Heart left ventricle (tissue), 16 donors: ENCODE data around the gene KRTAP3-1. TPM values are rescaled to one million over a fixed set of nuclear protein-coding genes. Genes with fewer than 3 reads are reported as not detected.
A peak's percentile ranks its signal among the peaks of the same experiment; 100 is the strongest.
"Not testable (repeated sequence)": the region's sequence is repeated elsewhere in the genome, so short reads cannot be mapped to it uniquely, and the experiment has no call there.

Source experiments
- ATAC-seq, 4 donors: fragments of 200-7000 bp; cut with Tn5 transposase; one replicate each; pipeline ENCODE4 v1.9.1; 2020 to 2022; ENCODE audit warnings: moderate library complexity in 4 of 4, mild to moderate bottlenecking in 3 of 4, moderate number of reproducible peaks in 1 of 4
- DNase-seq, 5 donors: peaks; one replicate each; pipeline ENCODE4 v3.0.0-alpha.2; 2020
- H3K27ac ChIP-seq, 12 donors: fragments of 200-600 bp; sonication (generic) in 4 of 12; one replicate each; pipeline versions ENCODE4 v1.5.0 to v1.8.0; 2016 to 2022; ENCODE audit warnings: mild to moderate bottlenecking in 2 of 12
- H3K27me3 ChIP-seq, 9 donors: fragments of 200-600 bp; sonication (generic) in 2 of 9; one replicate each; pipeline versions ENCODE4 v1.5.1 to v1.8.0; 2016 to 2022; ENCODE audit warnings: mild to moderate bottlenecking in 3 of 9
- H3K36me3 ChIP-seq, 9 donors: fragments of 200-600 bp; sonication (generic) in 2 of 9; one replicate each; pipeline versions ENCODE4 v1.5.0 to v1.8.0; 2018 to 2022; ENCODE audit warnings: mild to moderate bottlenecking in 2 of 9
- H3K4me1 ChIP-seq, 12 donors: fragments of 200-600 bp; sonication (generic) in 4 of 12; one replicate each; pipeline versions ENCODE4 v1.5.0 to v1.8.0; 2016 to 2022; ENCODE audit warnings: mild to moderate bottlenecking in 3 of 12
- H3K4me3 ChIP-seq, 12 donors: fragments of 200-600 bp; sonication (generic) in 4 of 12; one replicate each; pipeline versions ENCODE4 v1.5.0 to v1.8.0; 2017 to 2022; ENCODE audit warnings: mild to moderate bottlenecking in 9 of 12, moderate library complexity in 4 of 12
- H3K9me3 ChIP-seq, 12 donors: fragments of 200-600 bp; sonication (generic) in 4 of 12; one replicate each; pipeline versions ENCODE4 v1.5.0 to v1.8.0; 2016 to 2022; ENCODE audit warnings: mild to moderate bottlenecking in 1 of 12
- POLR2A ChIP-seq, 2 donors: fragments of 450-650 bp; IDR thresholded peaks; one replicate each; pipeline ENCODE4 v1.6.1; 2017; ENCODE audit warnings: antibody characterized with exemption in 2 of 2, mild to moderate bottlenecking in 2 of 2, moderate library complexity in 2 of 2
- WGBS, 4 donors: extraction: QIAGEN DNeasy Blood & Tissue Kit in 2 of 4; methylation state at CpG; one replicate each; pipeline versions ENCODE4 v1.1.5 to v1.1.7; 2013 to 2018; 5-methylcytosine and 5-hydroxymethylcytosine counted together
- intact Hi-C, 10 donors: fragments of 100-400 bp; cut with DNase I; formaldehyde crosslinking; loops; one replicate each; pipeline versions ENCODE4 v1.11.1 to v1.14.2; 2022
- polyA plus RNA-seq, 2 donors: library from polyadenylated mRNA; stranded (reverse); fragments of 200-250 nt; gene quantifications; one replicate each; pipeline ENCODE4 v1.2.3, GENCODE V29; 2013
- total RNA-seq, 9 donors: library from RNA; depleted of rRNA in 2 of 9; stranded (reverse); fragments of >200 nt in 2 of 9; fragmentation: NEBNext Ultra II Directional in 3 of 9; extraction: Animal tissue kit (Norgen Biotek cat#: 25700) in 3 of 9; gene quantifications; one replicate each; pipeline versions ENCODE4 v1.1.0 to v1.2.4, GENCODE V29; 2016 to 2023
- TF ChIP-seq, protein P1 (sequence below), 12 donors: fragments of 200-600 bp; sonication (generic) in 4 of 12; IDR thresholded peaks; one replicate each; pipeline versions ENCODE4 v1.5.0 to v1.8.0; 2018 to 2022; ENCODE audit warnings: antibody characterized with exemption in 12 of 12, mild to moderate bottlenecking in 5 of 12
- donor health status: ischemic (EF 13 %, LVEDD 7.1; RV severe dilation, severe dysfunction).
- donor health status: healthy with polysubstance abuse.
- donor health status: DM: no; HTN: yes; CAD: no.
- donor health status: DM: no; HTN: no; CAD: no.
- donor health status: ischemic (EF 25% LVEDD 6.9; RV normal size, moderate dysfunction).
- donor health status: ischemic (EF 25% LVEDD 5.7; RV mildly dilated, moderate dysfunction).
- donor health status: healthy.
- donor health status: DM: yes; HTN: yes; CAD: no.
- donor health status: ischemic (EF 35%, LVEDD 5.7; RV mildly dilated, moderate dysfunction).
- donor health status: nonischemic (EF 11% LVEDD 7.7; RV severe dilation, severe dysfunction).
- donor health status: DM: yes; HTN: yes; CAD: no.
- donor health status: PGD.
- donor health status: ischemic (EF 29% LVEDD 5.4; RV normal size, mild dysfunction).
- donor health status: nonischemic (EF 23%, LVEDD 6.1; RV moderate dilation, normal function).

Gene KRTAP3-1
- total and polyA plus RNA-seq, 11 donors: not detected

DNA sequence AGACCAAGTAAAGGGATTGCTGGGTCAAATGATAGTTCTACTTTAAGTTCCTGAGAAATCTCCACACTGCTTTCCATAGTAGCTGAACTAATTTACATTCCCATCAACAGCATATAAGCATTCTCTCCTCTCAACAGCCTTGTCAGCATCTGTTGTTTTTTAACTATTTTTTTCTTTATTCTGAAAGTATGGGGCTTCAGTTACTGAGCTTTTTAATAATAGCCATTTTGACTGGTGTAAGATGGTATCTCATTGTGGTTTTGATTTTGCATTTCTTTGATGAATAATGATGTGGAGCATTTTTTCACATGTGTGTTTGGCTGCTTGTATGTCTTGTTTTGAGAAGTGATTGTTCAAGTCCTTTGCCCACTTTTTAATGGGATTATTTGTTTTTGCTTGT, 43.6 kb upstream of the KRTAP3-1 start:
- no peaks in the 10 kb centered on the region for H3K36me3 ChIP-seq
- peaks cover 0 to 11% (median 1%) of the 10 kb centered on the region in 12 donors for H3K9me3 ChIP-seq
- H3K27ac ChIP-seq: no peak overlapping the region
- TF ChIP-seq, protein P1, sequence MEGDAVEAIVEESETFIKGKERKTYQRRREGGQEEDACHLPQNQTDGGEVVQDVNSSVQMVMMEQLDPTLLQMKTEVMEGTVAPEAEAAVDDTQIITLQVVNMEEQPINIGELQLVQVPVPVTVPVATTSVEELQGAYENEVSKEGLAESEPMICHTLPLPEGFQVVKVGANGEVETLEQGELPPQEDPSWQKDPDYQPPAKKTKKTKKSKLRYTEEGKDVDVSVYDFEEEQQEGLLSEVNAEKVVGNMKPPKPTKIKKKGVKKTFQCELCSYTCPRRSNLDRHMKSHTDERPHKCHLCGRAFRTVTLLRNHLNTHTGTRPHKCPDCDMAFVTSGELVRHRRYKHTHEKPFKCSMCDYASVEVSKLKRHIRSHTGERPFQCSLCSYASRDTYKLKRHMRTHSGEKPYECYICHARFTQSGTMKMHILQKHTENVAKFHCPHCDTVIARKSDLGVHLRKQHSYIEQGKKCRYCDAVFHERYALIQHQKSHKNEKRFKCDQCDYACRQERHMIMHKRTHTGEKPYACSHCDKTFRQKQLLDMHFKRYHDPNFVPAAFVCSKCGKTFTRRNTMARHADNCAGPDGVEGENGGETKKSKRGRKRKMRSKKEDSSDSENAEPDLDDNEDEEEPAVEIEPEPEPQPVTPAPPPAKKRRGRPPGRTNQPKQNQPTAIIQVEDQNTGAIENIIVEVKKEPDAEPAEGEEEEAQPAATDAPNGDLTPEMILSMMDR (IDR thresholded peaks at IDR 0.05): no peak
- no peak for TF ChIP-seq POLR2A (IDR thresholded peaks at IDR 0.05)
- H3K4me1 ChIP-seq: no peaks in the 10 kb centered on the region
- intact Hi-C loops: no loop called here
- H3K4me3 ChIP-seq: no peak overlapping the region
- DNase-seq (no peak), ATAC-seq (no peak)
- peaks cover 0 to 45% (median 19%) of the 10 kb centered on the region in 9 donors for H3K27me3 ChIP-seq

GRCh38 chr17:41049110-41049509, 40.2 kb upstream of the KRTAP3-1 start:
- ATAC-seq (no peak), DNase-seq (no peak)
- Histone ChIP-seq H3K27ac (no peak overlapping the region), H3K27me3 (peaks cover 0 to 49% (median 22%) of the 10 kb centered on the region in 9 donors), H3K9me3 (peaks cover 0 to 9% (median 0%) of the 10 kb centered on the region in 12 donors), H3K36me3 (no peaks in the 10 kb centered on the region), H3K4me1 (no peaks in the 10 kb centered on the region), H3K4me3 (no peak overlapping the region)
- TF ChIP-seq, protein P1 (IDR thresholded peaks at IDR 0.05): no peak
- TF ChIP-seq POLR2A (IDR thresholded peaks at IDR 0.05): no peak
- intact Hi-C loops: no loop called here
- WGBS, 4 donors: 49 to 64% (median 61%) methylated on average over 2 of the region's 2 CpGs

DNA sequence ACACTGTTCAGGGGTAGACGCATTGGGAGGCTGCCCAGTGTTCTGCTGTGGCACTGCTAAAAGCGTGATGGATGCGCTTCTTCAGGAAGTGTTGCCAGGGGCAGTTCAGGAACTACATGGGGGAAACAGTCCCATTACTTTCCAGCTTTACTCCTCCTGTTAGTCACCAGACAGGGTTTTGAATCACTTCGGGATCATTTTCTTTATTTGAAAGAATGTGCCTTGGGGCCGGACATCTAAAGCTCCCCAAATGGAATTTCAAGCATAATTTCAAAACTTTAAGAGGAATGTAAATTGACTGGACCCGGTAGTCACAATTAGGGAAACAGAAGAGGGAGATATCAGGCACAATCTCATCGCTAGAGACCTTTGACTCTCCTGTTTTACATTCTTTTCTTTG, 39.5 kb upstream of the KRTAP3-1 start:
- intact Hi-C loops: no loop called here
- 72 to 77% (median 73%) methylated on average over 7 of the region's 7 CpGs for WGBS, 4 donors
- ATAC-seq: no peak
- Histone ChIP-seq H3K4me3 (no peak overlapping the region), H3K9me3 (peaks cover 0 to 6% (median 0%) of the 10 kb centered on the region in 12 donors), H3K4me1 (no peaks in the 10 kb centered on the region), H3K27ac (no peak overlapping the region), H3K36me3 (no peaks in the 10 kb centered on the region), H3K27me3 (peaks cover 0 to 49% (median 22%) of the 10 kb centered on the region in 9 donors)
- no peak for TF ChIP-seq POLR2A (IDR thresholded peaks at IDR 0.05)
- TF ChIP-seq, protein P1 (IDR thresholded peaks at IDR 0.05): no peak
- DNase-seq: no peak

GRCh38 chr17:41046735-41047465, 38.0 kb upstream of the KRTAP3-1 start, which contains the start of gene KRTAP2-1:
Gene KRTAP2-1 (minus strand): TSS chr17:41047316. CDS start chr17:41047267, 49 bp downstream.
- DNase-seq, intact Hi-C loops, H3K27ac ChIP-seq, H3K4me3 ChIP-seq, H3K36me3 ChIP-seq, H3K4me1 ChIP-seq, H3K9me3 ChIP-seq: not testable (repeated sequence)
- H3K27me3 ChIP-seq: peaks cover 0 to 49% (median 22%) of the 10 kb centered on the region in 9 donors
- ATAC-seq: peak in 1 of 4 donors; percentile 24
- 33 to 67% (median 45%) methylated on average over 8 to 10 of the region's 33 CpGs for WGBS, 4 donors
